ENCODE measurements around the gene PSMC3. TPM values are rescaled to one million over a fixed set of nuclear protein-coding genes. Genes with fewer than 3 reads are reported as not detected.

PSMC3 gene
- total and polyA plus RNA-seq, 2 experiments from 2014 or later, result 103 to 142 TPM

GRCh38 chr11:47406896-47407745 lies 19.1 kb downstream of the PSMC3 start:
- Histone ChIP-seq H3K9me2 (replicated peaks; ENCODE audit: insufficient read depth) (no peaks in the 10 kb centered on the region), H4K20me1 (ENCODE audit: insufficient read depth, poor library complexity, severe bottlenecking) (no peaks in the 10 kb centered on the region), H3K4me2 (peak overlapping the region; percentile 87), H3K36me3 (replicated peaks; ENCODE audit: insufficient read depth, low read depth) (no peaks in the 10 kb centered on the region), H3K79me2 (peaks cover 18% of the 10 kb centered on the region), H3K4me3 (peak overlapping the region; percentile 69), H3K4me1 (ENCODE audit: insufficient read depth) (peaks cover 19% of the 10 kb centered on the region), H3K9me3 (ENCODE audit: low read depth) (no peaks in the 10 kb centered on the region), H2AFZ (peak overlapping the region; percentile 88), H3K27ac (peak overlapping the region; percentile 95), H3K27me3 (no peaks in the 10 kb centered on the region)
- DNase-seq (ENCODE audit: low spot score), result peak; percentile 23
- WGBS (ENCODE audit: low lambda C conversion rate, missing lambda C conversion rate), result 78% methylated on average over 12 of the region's 12 CpGs
- TF ChIP-seq EZH2 (IDR thresholded peaks at IDR 0.05; ENCODE audit: borderline replicate concordance) (no peak), EZH2phosphoT487 (IDR thresholded peaks at IDR 0.05; ENCODE audit: low read depth, severe bottlenecking, unreplicated experiment) (no peak)
- TF ChIP-seq, protein P1, sequence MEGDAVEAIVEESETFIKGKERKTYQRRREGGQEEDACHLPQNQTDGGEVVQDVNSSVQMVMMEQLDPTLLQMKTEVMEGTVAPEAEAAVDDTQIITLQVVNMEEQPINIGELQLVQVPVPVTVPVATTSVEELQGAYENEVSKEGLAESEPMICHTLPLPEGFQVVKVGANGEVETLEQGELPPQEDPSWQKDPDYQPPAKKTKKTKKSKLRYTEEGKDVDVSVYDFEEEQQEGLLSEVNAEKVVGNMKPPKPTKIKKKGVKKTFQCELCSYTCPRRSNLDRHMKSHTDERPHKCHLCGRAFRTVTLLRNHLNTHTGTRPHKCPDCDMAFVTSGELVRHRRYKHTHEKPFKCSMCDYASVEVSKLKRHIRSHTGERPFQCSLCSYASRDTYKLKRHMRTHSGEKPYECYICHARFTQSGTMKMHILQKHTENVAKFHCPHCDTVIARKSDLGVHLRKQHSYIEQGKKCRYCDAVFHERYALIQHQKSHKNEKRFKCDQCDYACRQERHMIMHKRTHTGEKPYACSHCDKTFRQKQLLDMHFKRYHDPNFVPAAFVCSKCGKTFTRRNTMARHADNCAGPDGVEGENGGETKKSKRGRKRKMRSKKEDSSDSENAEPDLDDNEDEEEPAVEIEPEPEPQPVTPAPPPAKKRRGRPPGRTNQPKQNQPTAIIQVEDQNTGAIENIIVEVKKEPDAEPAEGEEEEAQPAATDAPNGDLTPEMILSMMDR (IDR thresholded peaks at IDR 0.05; ENCODE audit: poor library complexity), result no peak

DNA sequence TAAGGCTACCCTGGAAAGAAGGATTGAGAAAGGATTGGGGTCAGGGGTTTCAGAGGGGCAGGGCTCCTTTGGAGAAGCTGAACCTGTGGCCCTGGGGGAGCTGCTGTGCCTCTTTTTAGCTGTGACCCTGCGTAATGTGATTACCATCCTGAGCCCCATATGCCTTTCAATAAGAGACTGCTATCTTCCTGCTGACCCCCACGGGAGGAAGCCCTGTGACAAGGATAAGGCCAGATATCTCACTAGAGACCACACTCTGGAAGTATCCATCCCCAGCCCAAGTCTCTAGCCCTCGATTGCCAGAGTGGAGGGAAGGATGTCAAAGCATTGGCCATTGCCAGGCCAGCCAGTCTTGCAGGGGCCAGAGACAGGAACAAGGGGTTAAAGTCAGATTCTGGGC lies 22.7 kb downstream of the PSMC3 start:
- no peaks in the 10 kb centered on the region for H3K27me3 ChIP-seq
- no peak overlapping the region for H2AFZ ChIP-seq
- no peak overlapping the region for H3K4me3 ChIP-seq
- no peak for TF ChIP-seq EZH2phosphoT487 (IDR thresholded peaks at IDR 0.05; ENCODE audit: low read depth, severe bottlenecking, unreplicated experiment)
- TF ChIP-seq EZH2 (IDR thresholded peaks at IDR 0.05; ENCODE audit: borderline replicate concordance), result no peak
- TF ChIP-seq, protein P1 (IDR thresholded peaks at IDR 0.05; ENCODE audit: poor library complexity), result no peak
- H3K9me3 ChIP-seq (ENCODE audit: low read depth), result no peaks in the 10 kb centered on the region
- no peak for DNase-seq (ENCODE audit: low spot score)
- peaks cover 16% of the 10 kb centered on the region for H3K4me1 ChIP-seq (ENCODE audit: insufficient read depth)
- 66% methylated on average over 3 of the region's 3 CpGs for WGBS (ENCODE audit: low lambda C conversion rate, missing lambda C conversion rate)
- no peaks in the 10 kb centered on the region for H3K36me3 ChIP-seq (replicated peaks; ENCODE audit: insufficient read depth, low read depth)
- no peak overlapping the region for H3K4me2 ChIP-seq
- no peaks in the 10 kb centered on the region for H3K79me2 ChIP-seq
- H3K27ac ChIP-seq, result no peak overlapping the region
- H3K9me2 ChIP-seq (replicated peaks; ENCODE audit: insufficient read depth), result no peaks in the 10 kb centered on the region
- H4K20me1 ChIP-seq (ENCODE audit: insufficient read depth, poor library complexity, severe bottlenecking), result no peaks in the 10 kb centered on the region

GRCh38 chr11:47403135-47403534 lies 23.1 kb downstream of the PSMC3 start:
- H2AFZ ChIP-seq, result no peak overlapping the region

More at GRCh38 chr11:47403135-47403534, 23.1 kb downstream of the PSMC3 start:
- H3K36me3 ChIP-seq (replicated peaks; ENCODE audit: insufficient read depth, low read depth), result no peaks in the 10 kb centered on the region
- H3K9me3 ChIP-seq (ENCODE audit: low read depth), result no peaks in the 10 kb centered on the region
- no peak overlapping the region for H3K4me3 ChIP-seq
- H4K20me1 ChIP-seq (ENCODE audit: insufficient read depth, poor library complexity, severe bottlenecking), result no peaks in the 10 kb centered on the region
- DNase-seq (ENCODE audit: low spot score), result no peak
- peaks cover 16% of the 10 kb centered on the region for H3K4me1 ChIP-seq (ENCODE audit: insufficient read depth)
- H3K27ac ChIP-seq, result no peak overlapping the region
- no peaks in the 10 kb centered on the region for H3K27me3 ChIP-seq
- H3K79me2 ChIP-seq, result no peaks in the 10 kb centered on the region
- TF ChIP-seq, protein P1 (IDR thresholded peaks at IDR 0.05; ENCODE audit: poor library complexity), result no peak
- no peak for TF ChIP-seq EZH2phosphoT487 (IDR thresholded peaks at IDR 0.05; ENCODE audit: low read depth, severe bottlenecking, unreplicated experiment)
- TF ChIP-seq EZH2 (IDR thresholded peaks at IDR 0.05; ENCODE audit: borderline replicate concordance), result no peak
- no peaks in the 10 kb centered on the region for H3K9me2 ChIP-seq (replicated peaks; ENCODE audit: insufficient read depth)
- H3K4me2 ChIP-seq, result no peak overlapping the region
- 63% methylated on average over 4 of the region's 4 CpGs for WGBS (ENCODE audit: low lambda C conversion rate, missing lambda C conversion rate)
